ENCODE data around the gene BCL2L14.

Gene BCL2L14

GRCh38 chr12:12070674-12071656, at the start of gene BCL2L14:
Gene BCL2L14 (plus strand): TSS chr12:12070939. CDS start chr12:12079306, 8,367 bp downstream.
- DNase-seq (ENCODE audit: low read depth, low spot score) = no peak

GRCh38 chr12:12022306-12022936, 48.3 kb upstream of the BCL2L14 start:
- DNase-seq (ENCODE audit: low read depth, low spot score) = no peak

GRCh38 chr12:12023456-12023855, 47.3 kb upstream of the BCL2L14 start:
- no peak for DNase-seq (ENCODE audit: low read depth, low spot score)

- no peak for DNase-seq (ENCODE audit: low read depth, low spot score)
Observed at GRCh38 chr12:12024911-12025682, 45.6 kb upstream of the BCL2L14 start.

- no peak for DNase-seq (ENCODE audit: low read depth, low spot score)
Observed at GRCh38 chr12:12025799-12026386, 44.8 kb upstream of the BCL2L14 start.

- no peak for DNase-seq (ENCODE audit: low read depth, low spot score)
Observed at GRCh38 chr12:12028668-12029402, 41.9 kb upstream of the BCL2L14 start.

- no peak for DNase-seq (ENCODE audit: low read depth, low spot score)
Observed at GRCh38 chr12:12029653-12030052, 41.1 kb upstream of the BCL2L14 start.

- no peak for DNase-seq (ENCODE audit: low read depth, low spot score)
Observed at GRCh38 chr12:12032260-12032791, 38.4 kb upstream of the BCL2L14 start.

- peak; percentile 77 for DNase-seq (ENCODE audit: low read depth, low spot score)
Observed at GRCh38 chr12:12032851-12033797, 37.6 kb upstream of the BCL2L14 start.

GRCh38 chr12:12033824-12034223, 36.9 kb upstream of the BCL2L14 start:
- DNase-seq (ENCODE audit: low read depth, low spot score) = no peak

- no peak for DNase-seq (ENCODE audit: low read depth, low spot score)
Observed at GRCh38 chr12:12034344-12034743, 36.4 kb upstream of the BCL2L14 start.

GRCh38 chr12:12035229-12035628, 35.5 kb upstream of the BCL2L14 start:
- no peak for DNase-seq (ENCODE audit: low read depth, low spot score)

- no peak for DNase-seq (ENCODE audit: low read depth, low spot score)
Observed at GRCh38 chr12:12036901-12037300, 33.8 kb upstream of the BCL2L14 start.

GRCh38 chr12:12039897-12040296, 30.8 kb upstream of the BCL2L14 start:
- DNase-seq (ENCODE audit: low read depth, low spot score) = no peak

- no peak for DNase-seq (ENCODE audit: low read depth, low spot score)
Observed at GRCh38 chr12:12046401-12046800, 24.3 kb upstream of the BCL2L14 start.

GRCh38 chr12:12047682-12048081, 23.1 kb upstream of the BCL2L14 start:
- no peak for DNase-seq (ENCODE audit: low read depth, low spot score)

- DNase-seq (ENCODE audit: low read depth, low spot score) = no peak
Observed at GRCh38 chr12:12048266-12048665, 22.5 kb upstream of the BCL2L14 start.

- no peak for DNase-seq (ENCODE audit: low read depth, low spot score)
Observed at GRCh38 chr12:12048714-12049113, 22.0 kb upstream of the BCL2L14 start.

GRCh38 chr12:12051668-12052067, 19.1 kb upstream of the BCL2L14 start:
- DNase-seq (ENCODE audit: low read depth, low spot score) = no peak

- DNase-seq (ENCODE audit: low read depth, low spot score) = no peak
Observed at GRCh38 chr12:12054993-12055392, 15.7 kb upstream of the BCL2L14 start.

Measured in smooth muscle cell of the brain vasculature (primary cell).